Adrenal gland (tissue), 12 donors: ENCODE measurements around the gene ZSWIM4. TPM values are rescaled to one million over a fixed set of nuclear protein-coding genes. Genes with fewer than 3 reads are reported as not detected.

ENCODE experiments used
- DNase-seq, 7 donors: peaks; one replicate each; pipeline ENCODE4 v3.0.0-alpha.2; 2019 to 2020
- H3K27ac ChIP-seq, 5 donors: fragments of 200-600 bp; sonication (generic) in 4 of 5; 1 replicate in 3 of 5; 2 replicates in 2 of 5; pipeline versions ENCODE4 v1.5.1 to v1.8.0; 2016 to 2020; ENCODE audit warnings: mild to moderate bottlenecking in 1 of 5
- H3K27me3 ChIP-seq: fragments of 200-600 bp; 2 replicates; pipeline ENCODE4 v1.8.0; 2021
- H3K36me3 ChIP-seq, 2 donors: fragments of 200-600 bp; replicated peaks in 1 of 2; 1 replicate in 1 of 2; 2 replicates in 1 of 2; pipeline versions ENCODE4 v1.5.1 to v1.8.0; 2018 to 2022
- H3K4me1 ChIP-seq, 2 donors: fragments of 200-600 bp; replicated peaks in 1 of 2; 1 replicate in 1 of 2; 2 replicates in 1 of 2; pipeline versions ENCODE4 v1.5.1 to v1.8.0; 2018 to 2021
- H3K4me3 ChIP-seq, 4 donors: fragments of 200-600 bp; sonication (generic) in 3 of 4; one replicate each; pipeline ENCODE4 v1.5.1; 2016 to 2018
- H3K9me3 ChIP-seq, 3 donors: fragments of 200-600 bp; sonication (generic) in 1 of 3; replicated peaks in 1 of 3; 1 replicate in 2 of 3; 2 replicates in 1 of 3; pipeline versions ENCODE4 v1.5.1 to v1.8.0; 2016 to 2021
- CTCF ChIP-seq, 6 experiments: fragments of 450-650 bp in 4 of 6; fragments of 200-600 bp in 2 of 6; sonication (generic) in 1 of 6; IDR thresholded peaks; 1 replicate in 5 of 6; 2 replicates in 1 of 6; pipeline versions ENCODE4 v1.5.1 to v1.8.0; 2016 to 2021; ENCODE audit warnings: antibody characterized with exemption in 6 of 6, mild to moderate bottlenecking in 2 of 6, moderate library complexity in 1 of 6
- POLR2A ChIP-seq, 2 donors: fragments of 450-650 bp; IDR thresholded peaks; one replicate each; pipeline ENCODE4 v1.6.1; 2017; ENCODE audit warnings: antibody characterized with exemption in 2 of 2, mild to moderate bottlenecking in 2 of 2, moderate library complexity in 1 of 2
- WGBS, 4 donors: extraction: QIAGEN DNeasy Blood & Tissue Kit in 2 of 4; methylation state at CpG; one replicate each; pipeline versions ENCODE4 v1.1.5 to v1.1.7; 2013 to 2017; 5-methylcytosine and 5-hydroxymethylcytosine counted together
- intact Hi-C, 2 donors: fragments of 100-400 bp; cut with DNase I; formaldehyde crosslinking; loops; one replicate each; pipeline versions ENCODE4 v1.14.1 to v1.15.0; 2022 to 2023
- polyA plus RNA-seq, 3 donors: library from polyadenylated mRNA; stranded (reverse); fragments of 200-250 nt in 2 of 3; fragments of 350-450 nt in 1 of 3; fragmentation: Illumina TruSeq in 1 of 3; extraction: RNeasy Lipid Tissue Mini Kit (QIAGEN cat#74804) in 1 of 3; gene quantifications; one replicate each; pipeline ENCODE4 v1.2.3, GENCODE V29; 2013 to 2014
- total RNA-seq, 9 donors: library from RNA; depleted of rRNA in 4 of 9; stranded (reverse); fragments of >200 nt in 4 of 9; fragments of 120-200 nt in 1 of 9; fragmentation: NEBNext Ultra II Directional in 1 of 9; extraction: Animal tissue kit (Norgen Biotek cat#: 25700) in 1 of 9; gene quantifications; one replicate each; pipeline versions ENCODE4 v1.1.0 to v1.2.4, GENCODE V29; 2013 to 2023
- donor health status: healthy with polysubstance abuse.
- donor health status: Bipolar disorder and iron deficiency.
- donor health status: DM: yes; HTN: yes; CAD: no.
- donor health status: DM: no; HTN: no; CAD: no.
- donor health status: DM: no; HTN: no; CAD: no.
- donor health status: DM: yes; HTN: yes; CAD: no.

The ZSWIM4 gene
- total and polyA plus RNA-seq, 12 donors = 1.3 to 15.4 (median 9.1) TPM

- WGBS, 4 donors = 95 to 97% (median 96%) methylated on average over 3 of the region's 3 CpGs
- no peak for TF ChIP-seq POLR2A (IDR thresholded peaks at IDR 0.05)
- TF ChIP-seq CTCF (IDR thresholded peaks at IDR 0.05) = no peak
- Histone ChIP-seq H3K4me3 (no peak overlapping the region), H3K9me3 (no peaks in the 10 kb centered on the region), H3K27me3 (no peaks in the 10 kb centered on the region), H3K4me1 (no peaks in the 10 kb centered on the region), H3K27ac (no peak overlapping the region), H3K36me3 (peaks cover 0 to 16% of the 10 kb centered on the region in 2 donors)
- intact Hi-C loops = no loop called here
- no peak for DNase-seq
Observed at GRCh38 chr19:13806728-13807127, 11.5 kb downstream of the ZSWIM4 start.

- TF ChIP-seq CTCF (IDR thresholded peaks at IDR 0.05) (no peak), POLR2A (IDR thresholded peaks at IDR 0.05) (no peak)
- 91 to 97% (median 94%) methylated on average over 3 of the region's 3 CpGs for WGBS, 4 donors
- H3K4me1 ChIP-seq = no peaks in the 10 kb centered on the region
- H3K27me3 ChIP-seq = no peaks in the 10 kb centered on the region
- no peak for DNase-seq
- H3K9me3 ChIP-seq = no peaks in the 10 kb centered on the region
- intact Hi-C loops = no loop called here
- no peak overlapping the region for H3K27ac ChIP-seq
- no peak overlapping the region for H3K4me3 ChIP-seq
- peaks cover 0 to 16% of the 10 kb centered on the region in 2 donors for H3K36me3 ChIP-seq
Observed at GRCh38 chr19:13807421-13808021, 12.3 kb downstream of the ZSWIM4 start.

GRCh38 chr19:13808856-13809255 lies 13.6 kb downstream of the ZSWIM4 start:
- no peak for DNase-seq
- Histone ChIP-seq H3K27ac (no peak overlapping the region), H3K4me1 (no peaks in the 10 kb centered on the region), H3K9me3 (no peaks in the 10 kb centered on the region), H3K36me3 (peaks cover 0 to 16% of the 10 kb centered on the region in 2 donors), H3K4me3 (no peak overlapping the region), H3K27me3 (no peaks in the 10 kb centered on the region)
- no peak for TF ChIP-seq POLR2A (IDR thresholded peaks at IDR 0.05)
- no peak for TF ChIP-seq CTCF (IDR thresholded peaks at IDR 0.05)
- 96 to 98% (median 97%) methylated on average over 21 to 34 of the region's 34 CpGs for WGBS, 4 donors
- intact Hi-C loops = no loop called here

GRCh38 chr19:13812544-13812943 lies 17.3 kb downstream of the ZSWIM4 start:
- no peak overlapping the region for H3K27ac ChIP-seq
- no peak for TF ChIP-seq CTCF (IDR thresholded peaks at IDR 0.05)
- no peak for TF ChIP-seq POLR2A (IDR thresholded peaks at IDR 0.05)
- no peaks in the 10 kb centered on the region for H3K27me3 ChIP-seq
- no peak overlapping the region for H3K4me3 ChIP-seq
- peaks cover 0 to 9% of the 10 kb centered on the region in 2 donors for H3K36me3 ChIP-seq
- intact Hi-C loops = no loop called here
- no peaks in the 10 kb centered on the region for H3K4me1 ChIP-seq
- H3K9me3 ChIP-seq = no peaks in the 10 kb centered on the region
- no peak for DNase-seq
- 87 to 93% (median 92%) methylated on average over 10 to 11 of the region's 11 CpGs for WGBS, 4 donors
